Measurements from ENCODE around the gene IREB2. TPM values are rescaled to one million over a fixed set of nuclear protein-coding genes. Genes with fewer than 3 reads are reported as not detected.

IREB2 gene
- total and polyA plus RNA-seq, 2 of the 13 experiments (the other 11 are each of a cell fraction or from before 2014, with no cell fraction given) = 24.2 to 30.4 TPM

GRCh38 chr15:78507831-78508160 is 69.8 kb downstream of the IREB2 start (continued):
- TF ChIP-seq ZSCAN21 (CRISPR knock-in tag; IDR thresholded peaks at IDR 0.05; ENCODE audit: borderline replicate concordance) (no peak), NONO (IDR thresholded peaks at IDR 0.05) (no peak), NONO (CRISPR knock-in tag; conservative IDR thresholded peaks at IDR 0.05) (no peak), FOXO1 (CRISPR knock-in tag; IDR thresholded peaks at IDR 0.05) (no peak), ZNF17 (CRISPR knock-in tag; IDR thresholded peaks at IDR 0.05) (no peak), GRHL1 (CRISPR knock-in tag; conservative IDR thresholded peaks at IDR 0.05) (no peak), JARID2 (CRISPR knock-in tag; IDR thresholded peaks at IDR 0.05; ENCODE audit: insufficient replicate concordance) (no peak), ZSCAN31 (CRISPR knock-in tag; IDR thresholded peaks at IDR 0.05; ENCODE audit: low read depth) (no peak), CHD2 (IDR thresholded peaks at IDR 0.05; ENCODE audit: low read depth, low read length) (no peak), NRL (CRISPR knock-in tag; IDR thresholded peaks at IDR 0.05; ENCODE audit: borderline replicate concordance) (0 out of 2 replicates have a peak, but pooled peaks have one; percentile 16), ZNF543 (CRISPR knock-in tag; IDR thresholded peaks at IDR 0.05) (no peak), CBX5 (CRISPR knock-in tag; IDR thresholded peaks at IDR 0.05; ENCODE audit: borderline replicate concordance) (no peak), U2AF2 (IDR thresholded peaks at IDR 0.05; ENCODE audit: low read depth, low read length) (no peak), DNMT1 (CRISPR knock-in tag; IDR thresholded peaks at IDR 0.05) (0 out of 2 replicates have a peak, but pooled peaks have one; percentile 85), ATM (IDR thresholded peaks at IDR 0.05; ENCODE audit: borderline replicate concordance) (no peak), ZNF597 (CRISPR knock-in tag; IDR thresholded peaks at IDR 0.05) (no peak), ATRX (CRISPR knock-in tag; IDR thresholded peaks at IDR 0.05; ENCODE audit: borderline replicate concordance) (no peak), PLRG1 (conservative IDR thresholded peaks at IDR 0.05) (no peak), TFDP2 (CRISPR knock-in tag; IDR thresholded peaks at IDR 0.05) (no peak), HNF1A (IDR thresholded peaks at IDR 0.05; ENCODE audit: low read depth) (no peak), HNF1A (CRISPR knock-in tag; IDR thresholded peaks at IDR 0.05; ENCODE audit: borderline replicate concordance) (no peak), CBFB (CRISPR knock-in tag; IDR thresholded peaks at IDR 0.05) (no peak), PHF5A (CRISPR knock-in tag; IDR thresholded peaks at IDR 0.05; ENCODE audit: low read depth, unreplicated experiment) (no peak), FLYWCH1 (CRISPR knock-in tag; IDR thresholded peaks at IDR 0.05) (no peak), SMC3 (IDR thresholded peaks at IDR 0.05; ENCODE audit: low read length) (no peak), ZFP41 (CRISPR knock-in tag; IDR thresholded peaks at IDR 0.05; ENCODE audit: borderline replicate concordance) (no peak)

All from HepG2 (cell line).